8988T (cell line): ENCODE results near the gene OAF.

Source experiments
- DNase-seq: peaks from one replicate; pipeline ENCODE4 v3.0.0; 2011

OAF gene

DNA sequence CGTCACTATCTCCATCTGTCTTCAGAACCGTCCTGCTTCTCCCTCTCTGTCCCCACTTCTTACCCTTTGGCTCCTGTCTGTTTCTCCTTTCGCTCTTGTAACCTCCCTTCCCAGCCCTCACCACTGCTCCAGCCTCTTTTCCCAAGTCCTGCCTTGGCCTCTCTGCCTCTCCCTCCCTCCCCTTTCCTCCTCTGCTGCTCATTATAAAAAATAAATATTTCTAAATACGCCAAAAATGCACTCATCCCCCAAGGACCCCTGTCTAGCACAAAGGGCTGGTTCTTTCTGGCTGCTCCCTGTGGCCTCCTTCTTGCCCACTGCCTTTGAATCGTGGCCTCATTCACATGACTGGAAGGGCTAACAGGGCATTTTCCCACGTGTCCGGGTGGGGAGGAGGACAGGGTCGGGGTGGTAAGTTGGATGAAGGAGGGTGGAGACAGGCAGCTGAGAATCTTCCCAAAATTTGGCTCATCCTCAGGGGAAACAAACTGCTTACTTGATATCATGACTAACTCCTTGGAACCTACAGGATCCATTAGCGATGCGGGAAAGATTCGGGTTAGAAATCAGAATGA lies 26.4 kb upstream of the OAF start:
- DNase-seq, result no peak

DNA sequence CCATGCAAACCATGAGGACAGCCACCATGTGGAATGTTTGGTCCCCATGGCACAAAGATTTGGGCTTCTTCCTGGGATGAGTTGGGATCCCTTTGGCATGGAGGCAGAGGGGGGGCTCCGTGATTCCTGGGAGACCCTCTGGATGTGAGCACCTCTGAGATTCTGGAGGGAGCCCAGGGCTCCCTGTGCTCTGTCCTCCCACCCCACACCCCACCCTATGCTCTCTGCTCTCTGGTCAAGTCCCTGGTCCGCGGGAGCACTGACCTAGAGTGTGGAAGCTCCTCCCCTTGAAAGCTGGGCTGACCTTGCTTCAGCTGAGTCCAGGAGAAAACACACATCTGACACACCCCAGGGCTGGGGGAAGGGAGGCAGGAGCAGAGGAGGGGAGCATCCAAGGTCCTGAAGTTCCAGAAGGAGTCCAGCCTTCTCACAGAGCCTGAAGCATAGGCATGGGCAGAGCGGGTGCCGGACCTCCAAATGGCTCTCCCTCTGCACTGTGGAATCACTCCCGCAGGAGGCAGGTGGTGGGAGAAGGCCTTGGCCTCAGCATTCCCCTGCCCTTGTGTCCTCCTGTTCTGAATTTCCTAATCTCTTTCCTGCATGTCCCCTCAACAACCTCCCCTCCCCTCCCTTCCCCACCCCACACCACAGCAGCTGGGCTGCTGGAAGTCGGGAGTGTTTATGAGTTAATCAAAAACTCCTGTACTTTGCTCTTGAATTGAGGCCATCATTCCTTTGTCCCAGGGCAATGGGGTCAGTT lies 25.7 kb upstream of the OAF start:
- no peak for DNase-seq

DNA sequence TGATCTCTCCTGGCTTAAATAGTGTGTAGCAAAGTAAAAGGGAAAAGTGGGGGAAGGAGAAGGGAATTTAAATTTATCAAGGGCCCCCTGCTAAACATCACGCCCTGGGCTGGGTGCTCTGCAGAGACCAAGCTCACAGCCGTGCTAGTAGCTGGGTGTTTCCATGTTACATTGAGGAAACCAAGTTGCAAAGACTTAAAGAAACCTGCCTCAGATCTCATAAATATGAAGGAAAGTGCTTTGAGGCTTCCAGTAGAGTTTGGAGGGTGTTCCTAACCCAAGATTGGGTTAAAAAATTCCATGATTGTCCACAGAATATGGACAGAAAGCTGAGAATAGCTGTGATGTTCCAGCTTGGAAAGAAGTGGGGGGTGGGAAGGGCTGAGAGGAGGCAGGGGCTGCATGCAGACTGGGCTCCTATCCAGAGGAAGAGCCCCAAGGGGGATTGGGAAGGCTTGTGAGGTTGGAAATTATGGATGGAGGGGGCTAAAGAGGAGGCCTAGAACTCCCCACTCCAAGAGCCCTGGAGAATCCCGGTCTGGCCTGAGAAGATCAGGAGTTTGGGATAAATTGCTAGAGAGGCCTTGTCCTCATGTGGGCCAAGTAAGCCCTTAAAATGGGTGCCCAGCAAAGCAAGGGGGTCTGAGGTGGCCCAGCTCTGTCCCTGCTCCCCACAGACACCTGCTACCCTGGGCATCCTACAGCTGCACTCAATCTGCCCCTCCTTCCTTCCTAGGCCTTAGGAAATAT lies 25.0 kb upstream of the OAF start:
- DNase-seq, result no peak

DNA sequence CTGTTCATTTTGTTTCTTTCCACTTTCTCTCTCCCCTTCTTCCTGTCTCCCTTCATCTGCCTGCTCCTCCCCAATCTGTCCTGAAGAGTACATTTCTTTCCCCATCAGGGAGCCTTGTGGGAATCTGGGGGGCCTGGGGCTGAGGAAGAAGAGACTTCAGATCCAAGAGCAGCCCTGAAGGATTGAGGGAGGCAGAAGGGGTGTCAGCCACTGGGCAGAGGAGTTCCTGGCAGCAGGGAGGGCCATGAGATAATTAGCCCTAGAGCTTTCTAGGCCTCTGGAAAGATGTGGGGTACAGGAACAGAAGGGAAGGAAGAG lies 24.4 kb upstream of the OAF start:
- DNase-seq, result no peak

DNA sequence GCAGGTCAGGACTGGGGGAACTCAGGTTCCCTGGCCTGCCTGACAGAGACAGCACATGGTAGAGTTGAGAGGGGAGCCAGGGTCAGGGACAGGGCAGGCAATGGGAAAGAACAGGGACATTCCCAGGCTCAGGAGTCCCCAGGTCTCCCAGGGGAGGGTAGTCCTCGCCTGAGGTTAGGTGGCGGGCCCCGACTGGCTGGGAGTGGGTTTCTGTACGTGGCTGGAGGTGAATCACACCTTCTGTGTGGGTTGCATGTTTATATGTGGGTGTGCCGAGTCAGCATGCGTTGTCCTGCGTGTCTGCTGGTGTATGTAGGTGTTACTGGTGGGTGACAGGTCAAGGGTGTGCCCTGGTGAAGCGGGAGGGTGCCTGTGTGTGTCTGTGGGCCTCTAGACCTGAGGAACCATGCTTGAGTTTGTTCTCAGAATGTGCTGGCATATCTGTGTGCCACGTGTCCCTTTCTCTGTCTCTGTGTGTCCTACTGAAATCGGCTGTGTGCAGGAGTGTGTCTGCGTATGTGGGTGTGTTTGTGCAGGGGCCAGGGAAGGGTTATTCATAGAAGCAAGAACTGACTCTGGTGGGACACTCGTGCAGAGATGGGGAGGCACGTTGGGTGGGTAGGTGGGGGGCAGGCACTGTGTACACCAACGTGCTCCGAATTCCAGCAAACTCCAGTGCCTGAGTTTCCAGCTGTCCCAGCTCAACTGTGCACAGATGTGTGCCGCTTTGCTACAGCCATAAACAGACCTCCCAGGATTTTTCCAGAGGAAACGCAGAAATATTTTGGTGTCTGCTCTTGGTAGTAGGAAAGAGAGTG lies 23.8 kb upstream of the OAF start:
- DNase-seq, result no peak

DNA sequence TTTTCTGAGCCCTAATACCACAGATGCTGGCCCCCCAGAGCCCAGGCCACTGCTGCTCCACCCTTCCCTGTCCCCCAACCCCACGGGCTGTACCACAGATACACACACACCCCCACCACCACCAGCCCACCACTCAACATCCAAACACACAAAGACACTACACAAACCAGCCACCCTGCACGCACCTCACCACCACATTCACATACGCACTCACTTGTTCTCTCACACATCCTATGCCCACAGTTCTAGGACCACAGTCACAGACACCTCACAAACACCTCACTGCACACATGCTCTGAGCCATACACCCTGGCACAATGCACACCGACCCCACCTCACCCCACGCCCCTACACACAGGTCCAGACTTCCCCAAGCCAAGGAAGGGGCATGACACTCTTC lies 22.5 kb upstream of the OAF start:
- no peak for DNase-seq

DNA sequence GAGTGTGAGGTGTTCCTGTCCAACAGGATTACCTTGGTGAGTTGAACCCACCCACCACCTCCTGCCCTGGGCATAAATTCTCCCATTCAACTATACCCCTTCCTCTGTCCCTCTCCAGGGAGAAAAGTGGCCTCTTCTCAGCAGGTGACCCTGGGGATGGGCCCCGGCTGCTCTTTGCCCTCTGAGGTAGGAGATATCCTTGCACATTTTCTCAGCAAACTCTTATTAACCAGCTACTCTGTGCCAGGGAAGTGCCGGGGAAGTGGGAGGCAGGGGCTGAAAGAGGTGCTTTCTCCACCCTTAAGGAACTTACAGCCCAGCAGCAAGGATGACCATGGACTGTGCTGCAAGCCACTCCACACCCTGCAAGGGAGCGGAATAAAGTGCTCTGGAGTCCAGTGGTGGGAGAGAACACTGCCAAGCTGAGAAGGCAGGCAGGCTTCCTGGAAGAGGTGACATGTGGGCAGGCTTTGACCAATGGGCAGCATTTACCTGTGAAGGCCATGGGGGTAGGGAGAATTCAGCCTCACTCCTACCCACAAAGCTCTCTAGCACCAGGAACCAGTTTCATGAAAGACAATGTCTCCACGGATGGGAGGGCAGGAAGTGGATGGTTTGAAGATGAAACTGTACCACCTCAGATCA lies 21.9 kb upstream of the OAF start:
- DNase-seq, result no peak

DNA sequence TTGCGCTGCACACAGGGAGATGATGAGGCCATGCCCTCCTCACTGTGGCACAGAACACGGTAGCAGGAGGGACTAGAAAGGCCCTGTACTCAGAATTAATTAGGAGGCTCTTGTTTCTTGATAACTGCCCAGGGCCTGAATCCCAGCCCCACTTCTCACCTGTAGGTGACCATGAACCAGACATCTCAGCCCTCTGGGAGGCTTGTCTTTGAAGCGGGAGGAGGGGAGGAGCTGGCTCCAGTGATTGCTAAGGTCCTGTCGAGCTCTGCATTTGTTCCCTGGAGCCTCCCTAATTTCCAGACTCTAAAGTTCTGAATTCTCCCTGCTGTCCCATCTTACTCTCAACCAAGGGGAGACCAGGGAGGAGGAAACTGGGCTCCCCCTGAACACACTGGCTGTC lies 19.8 kb upstream of the OAF start:
- no peak for DNase-seq

DNA sequence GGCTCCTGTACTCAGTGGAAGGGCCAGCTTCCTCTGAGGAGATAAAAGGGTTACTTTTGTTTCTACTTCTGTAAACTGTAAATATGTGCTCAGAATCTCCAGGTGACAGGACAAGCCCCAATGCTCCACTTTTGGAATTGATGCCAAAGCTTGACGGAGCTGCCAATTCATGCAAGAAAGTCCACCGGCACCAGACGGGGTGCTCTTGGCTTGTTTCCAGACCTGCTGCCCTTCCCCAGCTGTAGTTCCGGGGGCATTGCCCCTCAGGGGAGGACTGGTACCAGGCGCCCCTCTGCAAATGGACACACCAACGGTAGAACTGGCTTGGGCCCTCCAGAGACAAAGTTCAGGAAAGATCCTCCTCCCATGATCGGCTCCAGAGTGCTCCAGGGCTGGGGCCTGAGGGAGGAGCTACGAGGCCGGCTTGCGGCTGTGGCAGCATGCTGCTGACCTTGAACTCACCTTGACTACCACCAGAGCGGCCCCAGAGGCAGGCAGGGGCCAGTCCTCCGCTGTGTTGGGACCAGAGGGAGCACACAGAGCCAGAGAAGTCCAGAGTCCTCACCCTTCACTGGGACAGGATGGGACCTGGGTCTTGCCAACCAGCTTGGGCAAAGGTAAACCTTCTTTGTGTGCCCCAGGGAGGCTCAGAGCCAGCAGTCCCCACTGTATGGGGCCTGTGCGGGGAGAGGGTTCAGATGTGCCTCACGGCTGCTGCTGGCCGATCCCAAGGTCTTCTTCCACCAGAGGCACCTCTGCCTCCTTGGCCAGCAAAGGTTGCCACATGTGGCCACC lies 17.8 kb upstream of the OAF start:
- DNase-seq, result no peak

DNA sequence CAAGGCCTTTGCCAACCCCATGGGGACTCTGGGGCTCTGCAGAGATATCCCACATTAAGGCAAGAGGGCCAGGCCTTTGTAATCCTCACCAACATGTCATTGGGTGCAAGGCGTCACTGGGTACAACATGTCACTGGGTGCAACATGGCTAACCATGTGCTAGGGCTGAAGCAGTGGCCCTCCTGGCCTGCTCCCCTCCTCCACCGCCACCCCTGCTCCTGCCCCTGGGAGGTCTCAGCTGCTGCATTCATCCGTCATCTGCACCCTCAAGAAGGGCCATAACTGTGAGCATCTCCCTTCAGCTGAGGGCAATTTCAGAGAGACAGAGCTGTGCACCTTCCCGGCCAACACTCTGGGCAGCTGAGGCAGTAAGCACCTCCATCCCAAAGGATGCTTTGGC lies 16.7 kb upstream of the OAF start:
- no peak for DNase-seq

DNA sequence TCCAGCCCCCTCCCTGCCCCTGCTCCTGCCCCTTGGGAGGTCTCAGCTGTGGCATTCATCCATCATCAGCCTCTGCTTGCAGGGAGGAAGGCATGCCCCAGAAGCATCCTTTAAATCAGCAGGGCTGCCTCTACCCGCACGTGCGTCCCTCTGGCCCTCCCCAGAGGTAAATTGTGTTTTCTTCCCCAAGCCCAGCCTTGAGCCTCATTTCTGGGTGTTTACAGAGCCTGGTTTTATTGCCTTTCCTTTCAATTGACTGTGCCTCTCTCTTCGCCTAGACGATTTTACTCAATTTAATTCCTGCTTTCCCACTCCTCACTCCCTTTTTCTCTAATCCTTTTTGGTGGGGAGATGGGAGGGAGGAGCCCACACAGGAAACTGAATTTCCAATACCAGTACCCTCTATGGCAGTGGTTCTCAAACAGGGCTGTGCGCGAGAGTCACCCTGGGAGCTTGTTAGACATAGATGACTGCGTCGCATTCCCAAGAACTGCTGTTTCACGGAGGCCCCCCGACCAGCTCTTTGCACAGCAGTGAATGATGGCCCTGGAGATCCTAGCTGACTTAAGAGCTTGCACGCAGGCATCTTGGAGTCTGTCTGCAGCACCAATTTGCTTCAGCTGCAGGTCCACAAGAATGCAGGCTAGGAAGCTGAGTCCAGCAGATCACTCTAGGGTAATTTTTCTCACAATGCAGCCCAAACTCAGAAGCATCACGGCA lies 15.1 kb upstream of the OAF start:
- no peak for DNase-seq

DNA sequence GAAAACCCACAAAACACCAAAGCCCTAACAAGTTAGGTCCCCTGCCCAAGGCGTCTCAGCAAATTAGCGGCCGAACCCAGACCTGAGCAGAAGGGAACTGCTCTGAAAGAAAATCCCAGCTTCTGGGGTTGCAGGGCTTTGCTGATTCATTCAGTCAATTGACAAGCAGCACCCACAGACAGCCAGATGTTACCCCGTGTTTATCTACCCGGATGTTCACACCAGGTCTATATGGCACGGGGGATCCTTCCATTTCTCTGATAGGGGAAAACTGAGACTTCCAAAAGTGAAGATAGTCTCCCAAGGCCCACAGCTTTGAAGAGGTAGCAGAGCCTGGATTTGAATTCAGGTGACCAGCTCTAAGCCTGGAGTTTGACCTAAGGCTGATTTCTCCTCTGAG lies 14.0 kb upstream of the OAF start:
- no peak for DNase-seq

DNA sequence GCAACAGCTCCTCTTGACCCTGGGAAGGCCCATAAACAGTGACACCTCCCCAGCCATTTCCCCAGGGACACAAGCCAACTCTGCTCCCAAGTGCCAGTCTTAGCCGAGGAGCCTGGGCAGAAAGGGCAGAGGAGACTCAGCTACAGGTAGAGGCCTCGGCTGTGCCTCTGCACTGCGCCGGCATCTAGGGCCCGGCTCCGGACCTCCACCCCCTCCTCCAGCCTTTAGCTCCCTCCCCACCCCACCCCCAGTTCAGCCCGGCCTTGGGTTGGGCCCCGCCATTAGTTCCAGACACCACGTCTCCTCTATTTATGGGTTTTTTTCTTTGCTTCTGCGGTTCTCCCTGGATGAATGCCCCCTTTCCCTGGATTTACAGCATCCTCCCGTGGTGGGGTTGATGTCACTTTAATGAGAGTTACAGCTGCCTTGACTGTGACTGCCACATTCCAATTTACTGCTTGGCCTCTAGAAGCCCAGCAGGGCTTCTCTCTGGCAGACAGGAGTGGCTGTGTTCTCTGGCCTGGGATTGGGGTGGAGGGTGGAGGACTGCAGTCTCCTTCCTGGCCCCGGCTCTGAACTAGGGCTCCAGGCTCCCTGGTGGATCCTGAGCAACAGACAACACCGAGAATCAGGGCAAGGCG lies 13.5 kb upstream of the OAF start:
- no peak for DNase-seq

DNA sequence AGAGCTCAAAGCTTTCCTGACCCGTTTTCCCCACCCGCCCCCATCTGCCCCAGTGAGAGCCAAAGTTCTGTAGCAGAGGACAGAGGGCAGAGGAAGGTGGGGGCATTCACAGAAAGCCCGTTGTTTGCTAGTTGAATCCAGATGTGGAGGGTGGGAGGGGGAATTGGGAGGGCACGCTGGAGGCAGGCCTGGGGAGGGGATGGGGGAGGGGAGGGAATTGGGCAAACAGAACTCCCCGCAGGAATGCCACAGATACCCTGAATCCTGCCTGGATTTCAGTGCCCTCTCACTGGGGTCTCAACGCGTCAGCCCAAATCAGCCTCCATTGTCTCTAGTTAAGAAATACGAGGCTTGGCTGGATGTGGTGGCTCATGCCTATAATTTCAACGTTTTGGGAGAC lies 12.9 kb upstream of the OAF start:
- DNase-seq, result no peak

DNA sequence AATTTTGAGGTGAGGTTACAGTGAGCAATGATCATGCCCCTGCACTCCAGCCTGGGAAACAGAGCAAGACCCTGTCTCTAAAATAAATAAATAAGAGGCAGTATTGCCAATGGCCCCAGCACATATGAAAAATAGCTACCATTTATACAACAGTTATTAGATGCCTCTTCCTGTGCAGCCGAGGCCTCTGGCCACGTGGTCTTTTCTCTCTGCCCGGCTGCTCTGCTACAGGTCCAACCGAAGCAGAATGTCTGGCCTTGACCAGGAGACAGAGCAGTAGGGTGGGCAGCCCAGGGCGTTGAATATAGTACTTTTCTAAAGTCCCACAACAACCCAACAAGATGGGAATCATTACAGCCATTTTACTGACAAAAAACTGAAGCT lies 12.4 kb upstream of the OAF start:
- DNase-seq, result no peak

DNA sequence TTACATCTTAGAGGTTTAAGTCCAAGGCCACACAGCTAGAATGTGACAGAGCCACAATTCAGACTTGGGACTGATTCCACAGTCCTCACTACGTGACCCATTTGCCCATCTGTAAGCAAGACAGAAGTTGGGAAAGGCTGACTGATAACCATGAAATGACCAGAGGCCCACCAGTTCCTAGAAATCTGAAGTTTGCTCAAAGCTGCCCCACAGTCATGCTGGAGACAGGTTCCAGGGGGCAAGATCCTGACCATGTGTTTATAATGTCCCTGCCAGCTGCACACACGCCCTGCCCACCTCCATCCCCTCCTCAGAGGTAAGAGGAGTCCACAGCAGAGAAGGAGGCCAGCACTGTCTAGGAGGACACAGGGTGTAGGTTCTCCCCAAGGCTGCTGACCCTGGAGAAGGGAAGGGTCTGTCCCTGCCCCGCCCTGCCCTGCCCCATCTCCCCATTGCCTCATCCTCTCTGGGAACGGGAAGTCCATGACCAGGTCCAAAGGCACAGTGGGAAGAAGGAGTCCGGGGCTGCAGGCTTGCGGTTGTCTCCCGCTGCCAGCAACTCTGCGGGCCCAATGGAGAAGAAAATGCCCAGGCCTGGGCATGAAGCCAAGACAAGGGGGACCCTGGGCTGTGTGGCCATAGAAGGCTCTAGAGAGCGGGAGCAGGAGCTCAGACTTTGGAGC lies 11.9 kb upstream of the OAF start:
- DNase-seq, result no peak

DNA sequence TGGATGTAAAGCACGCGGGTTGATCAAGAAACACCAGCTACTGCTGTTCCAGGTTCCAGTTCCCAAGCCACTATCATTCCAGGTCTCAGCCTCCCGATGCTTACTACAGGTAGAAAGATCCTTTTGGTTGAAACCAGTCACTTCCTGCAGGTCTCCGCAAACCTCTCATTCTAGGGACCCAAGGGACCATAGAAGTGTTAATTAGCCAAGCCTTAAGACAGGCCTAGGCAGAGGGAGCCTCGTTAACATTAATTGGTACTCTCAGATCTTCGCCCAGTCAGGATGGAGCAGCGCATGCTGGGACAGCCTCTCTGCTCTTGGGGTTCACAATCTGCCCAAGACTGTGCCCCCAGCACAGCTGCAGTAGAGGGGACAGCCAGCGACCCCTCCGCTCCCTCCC lies 11.2 kb upstream of the OAF start:
- no peak for DNase-seq

DNA sequence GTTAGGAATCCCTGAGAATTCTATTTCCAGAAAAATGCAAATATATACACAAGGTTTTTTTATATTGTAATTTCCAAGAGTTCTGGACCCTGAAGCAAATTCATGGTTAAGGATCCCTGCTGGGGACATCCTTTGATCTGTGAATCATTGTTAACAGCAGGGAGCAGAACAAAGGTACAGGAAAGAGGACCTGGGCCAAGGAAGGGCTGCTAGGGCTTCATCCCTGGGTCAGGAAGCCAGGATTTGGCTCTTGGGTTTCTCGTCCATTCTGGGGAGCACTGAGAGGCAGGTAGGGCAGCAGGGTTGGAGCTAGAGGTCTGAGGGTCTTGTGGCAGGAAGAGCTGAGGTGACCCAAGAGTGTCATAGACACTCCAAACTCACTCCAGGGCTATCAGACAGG lies 10.2 kb upstream of the OAF start:
- no peak for DNase-seq

DNA sequence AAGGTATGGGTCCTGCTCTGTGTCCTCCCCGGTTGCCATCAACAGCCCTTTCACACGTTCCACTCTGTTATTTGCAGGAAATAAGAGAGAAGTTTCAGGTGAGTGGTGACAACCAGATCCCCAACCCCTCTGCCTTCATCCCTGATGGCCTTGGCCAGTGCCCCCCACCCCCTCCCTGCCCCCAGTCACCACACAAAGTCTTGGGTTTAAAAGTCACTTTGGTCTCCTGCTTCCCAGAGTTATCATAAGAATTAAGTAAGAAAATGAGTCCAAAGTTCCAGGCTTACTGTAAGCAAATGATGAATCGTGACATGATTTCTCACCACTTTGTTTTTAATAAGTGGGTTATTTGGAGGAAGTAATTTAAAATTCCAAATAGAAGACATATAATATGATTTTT lies 9.2 kb upstream of the OAF start:
- DNase-seq, result no peak

DNA sequence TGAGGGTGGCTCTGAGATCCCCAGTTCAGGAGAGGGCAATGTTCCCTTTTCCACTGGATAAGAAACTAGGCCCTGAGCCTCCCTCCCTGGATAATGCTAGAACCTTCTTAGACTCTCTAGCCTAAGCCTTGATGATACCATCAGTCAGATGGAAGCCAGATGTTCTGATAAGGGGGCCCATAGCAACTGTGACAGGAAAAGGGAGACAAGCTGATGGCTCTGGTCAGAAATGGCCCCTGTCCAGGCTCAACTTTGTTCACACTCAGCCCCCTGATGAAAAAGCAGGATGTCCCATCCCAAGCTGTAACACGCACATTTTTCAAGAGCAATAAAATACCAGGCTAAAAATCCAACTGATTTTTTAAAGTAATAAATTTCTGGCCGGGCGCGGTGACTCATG lies 7.2 kb upstream of the OAF start:
- no peak for DNase-seq
